Measurements from ENCODE around the gene PHKB. TPM values are rescaled to one million over a fixed set of nuclear protein-coding genes. Genes with fewer than 3 reads are reported as not detected.
A peak's percentile ranks its signal among the peaks of the same experiment; 100 is the strongest.

Gene PHKB
- total RNA-seq, 2 experiments from 2014 or later: 12.6 to 12.8 TPM

DNA sequence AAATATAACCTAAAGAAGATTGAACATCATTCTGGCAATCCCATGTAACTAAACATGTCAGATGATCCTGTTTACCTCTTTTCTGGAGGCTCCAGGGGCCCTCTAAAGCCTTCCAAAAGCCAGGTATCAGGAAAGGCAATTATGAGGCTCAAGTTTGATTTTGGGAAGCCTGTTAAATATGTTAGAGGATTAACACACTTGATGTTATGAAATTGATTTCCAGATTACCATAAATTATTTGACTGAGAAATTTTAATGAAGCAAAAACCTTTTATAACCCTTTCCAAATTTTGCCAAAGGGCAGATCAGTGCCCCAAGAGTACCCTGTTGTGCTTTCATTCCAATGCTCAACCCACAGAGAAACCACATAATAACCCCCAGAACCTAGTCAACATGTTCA, 29.3 kb downstream of the PHKB start:
- DNase-seq (no peak), ATAC-seq (no peak)
- peaks cover 61% of the 10 kb centered on the region for H3K36me3 Mint-ChIP-seq (ENCODE audit: low read depth)
- H3K9me3 Mint-ChIP-seq (ENCODE audit: low read depth): peaks cover 33% of the 10 kb centered on the region
- peaks cover 14% of the 10 kb centered on the region for H3K4me1 Mint-ChIP-seq
- ChIA-PET POLR2A (no interaction called here), CTCF (no interaction called here)
- intact Hi-C loops (cut with DNase I, micrococcal nuclease): no loop called here
- H3K27ac Mint-ChIP-seq: no peak overlapping the region
- no peak overlapping the region for H3K4me3 Mint-ChIP-seq
- no peaks in the 10 kb centered on the region for H3K27me3 Mint-ChIP-seq

DNA sequence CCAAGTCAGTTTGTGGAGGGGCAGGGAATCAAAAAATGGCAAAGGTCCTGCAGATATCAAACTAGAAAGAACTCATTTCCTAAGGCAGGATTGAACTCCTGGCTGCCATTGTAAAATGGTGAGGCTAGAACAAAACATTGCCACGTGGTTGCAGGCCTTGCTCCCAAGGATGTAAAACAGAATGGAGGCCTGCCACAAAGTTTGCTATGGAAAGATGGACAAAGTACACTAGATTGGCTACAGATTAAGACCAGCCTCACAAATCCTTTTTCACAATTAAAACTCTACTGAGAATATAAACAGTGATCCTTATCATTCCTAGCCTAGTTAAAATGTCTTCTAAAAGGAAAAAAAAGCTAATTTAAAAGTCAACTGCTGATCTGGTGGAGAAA, 30.9 kb downstream of the PHKB start:
- DNase-seq (no peak), ATAC-seq (no peak)
- Mint-ChIP-seq H3K9me3 (ENCODE audit: low read depth) (peaks cover 28% of the 10 kb centered on the region), H3K27me3 (no peaks in the 10 kb centered on the region), H3K4me1 (peaks cover 14% of the 10 kb centered on the region), H3K4me3 (no peak overlapping the region), H3K36me3 (ENCODE audit: low read depth) (peaks cover 54% of the 10 kb centered on the region), H3K27ac (no peak overlapping the region)
- POLR2A ChIA-PET: no interaction called here
- intact Hi-C loops (cut with DNase I, micrococcal nuclease): no loop called here
- CTCF ChIA-PET: interaction anchor here (0.7 kb wide), 1 partner anchor 457 kb away, joined by 4 read pairs; no protein-coding TSS in a partner anchor

DNA sequence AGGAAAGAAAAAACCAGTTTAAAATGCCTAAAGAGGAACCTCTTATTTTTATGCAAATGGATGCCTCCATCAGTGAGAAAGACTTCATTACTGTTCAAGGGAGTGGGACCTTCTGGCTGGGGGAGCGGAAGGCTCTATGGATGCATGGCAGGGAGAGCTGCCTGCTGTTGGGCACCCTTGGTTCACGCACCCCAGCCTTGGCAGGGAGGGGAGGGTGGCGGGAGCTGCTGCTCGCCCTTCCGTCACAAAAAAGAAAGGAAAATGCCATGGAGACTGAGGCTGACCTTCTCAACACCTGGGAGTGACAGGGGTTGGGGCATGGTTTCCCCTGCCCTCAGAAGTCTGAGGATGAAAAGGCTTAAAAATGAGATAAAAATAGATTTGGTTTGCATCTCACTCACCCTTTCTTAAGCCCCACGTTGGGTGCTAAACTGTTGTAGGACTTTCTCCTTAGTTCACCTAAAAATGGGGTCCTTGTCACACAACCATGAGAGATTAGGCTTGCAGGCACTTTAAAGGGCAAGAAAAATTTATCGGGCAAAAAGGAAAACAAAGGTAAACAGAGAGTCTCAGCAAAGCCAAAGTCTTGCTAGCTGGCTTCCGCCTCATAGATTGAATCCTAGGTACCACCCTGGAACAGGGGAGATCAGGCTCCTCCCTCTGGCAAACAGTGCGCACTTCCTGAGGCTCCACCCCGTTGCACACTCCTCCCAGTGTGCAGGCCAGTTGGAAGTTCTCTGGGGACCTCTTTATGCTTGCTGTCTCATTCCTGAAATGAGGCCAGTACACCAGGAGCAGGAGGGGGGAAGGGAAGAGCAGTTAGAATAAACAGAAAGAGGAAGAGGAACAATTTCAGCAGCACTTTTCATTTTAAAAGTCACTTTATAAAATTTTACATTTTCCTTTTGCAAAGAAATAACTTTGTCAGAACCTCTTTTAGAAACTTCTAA, 31.6 kb downstream of the PHKB start:
- peak overlapping the region; percentile 47 for H3K27ac Mint-ChIP-seq
- no peak for ATAC-seq

DNA sequence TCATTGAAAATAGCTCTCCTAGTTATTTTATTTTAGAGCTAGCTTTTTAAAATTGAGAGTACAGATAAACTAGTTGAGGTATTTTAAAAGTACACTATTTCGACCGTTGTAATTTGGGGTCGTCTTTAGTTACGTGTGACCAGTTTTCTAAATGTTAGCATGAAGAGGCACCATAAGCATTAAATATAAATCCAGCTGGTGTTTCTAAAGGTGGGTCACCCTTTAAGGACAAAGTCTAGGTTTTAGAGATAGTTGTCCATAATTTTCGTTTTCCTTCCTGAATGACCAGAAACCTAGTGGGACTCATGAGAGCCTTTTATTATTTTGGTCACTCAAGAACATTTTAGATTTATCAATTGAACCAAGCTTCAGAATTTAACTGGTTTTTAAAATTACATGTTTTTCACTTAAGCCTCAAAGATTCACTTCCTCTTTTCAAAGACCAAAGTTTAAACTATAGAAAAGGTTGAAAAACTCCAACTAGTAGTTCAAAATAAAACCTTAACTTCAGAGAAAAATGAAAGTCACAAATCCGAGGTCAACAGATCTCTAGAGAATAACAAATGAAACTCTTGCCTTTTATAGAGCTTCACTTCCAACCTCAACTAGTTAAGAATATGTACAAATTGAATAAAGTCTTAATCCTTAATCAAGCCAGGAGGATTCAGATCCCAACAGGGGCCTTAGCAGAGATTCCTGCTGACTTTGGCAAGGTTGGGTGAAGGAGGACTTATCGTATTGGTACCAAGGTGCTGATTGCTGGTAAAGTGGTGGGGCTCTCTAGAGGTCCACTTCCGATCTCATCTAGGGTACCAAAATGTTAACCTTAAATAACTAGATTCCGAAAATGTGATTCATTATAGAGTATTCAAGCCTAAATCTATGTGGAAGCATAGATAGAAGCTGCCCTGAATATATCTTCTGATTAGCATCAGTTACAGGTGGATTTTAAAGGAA, 32.5 kb downstream of the PHKB start:
- Mint-ChIP-seq H3K4me3 (no peak overlapping the region), H3K27ac (no peak overlapping the region), H3K9me3 (ENCODE audit: low read depth) (peaks cover 18% of the 10 kb centered on the region), H3K27me3 (no peaks in the 10 kb centered on the region), H3K4me1 (peaks cover 14% of the 10 kb centered on the region), H3K36me3 (ENCODE audit: low read depth) (peaks cover 51% of the 10 kb centered on the region)
- no peak for DNase-seq
- POLR2A ChIA-PET: no interaction called here
- ATAC-seq: no peak
- intact Hi-C loops (cut with DNase I, micrococcal nuclease): no loop called here
- CTCF ChIA-PET: interaction anchor here (0.6 to 0.7 kb wide), 3 partner anchors 37 to 787 kb away, joined by 3 to 4 read pairs (median 3); no protein-coding TSS in a partner anchor

More for the DNA sequence above, 31.6 kb downstream of the PHKB start:
- Mint-ChIP-seq H3K4me1 (peaks cover 14% of the 10 kb centered on the region), H3K9me3 (ENCODE audit: low read depth) (peaks cover 24% of the 10 kb centered on the region), H3K36me3 (ENCODE audit: low read depth) (peaks cover 54% of the 10 kb centered on the region), H3K27me3 (no peaks in the 10 kb centered on the region), H3K4me3 (no peak overlapping the region)
- CTCF ChIA-PET: interaction anchor here (0.6 to 0.7 kb wide), 3 partner anchors 36 to 786 kb away, joined by 3 to 4 read pairs (median 4); no protein-coding TSS in a partner anchor
- POLR2A ChIA-PET: no interaction called here
- no peak for DNase-seq
- intact Hi-C loops (cut with DNase I, micrococcal nuclease): no loop called here

DNA sequence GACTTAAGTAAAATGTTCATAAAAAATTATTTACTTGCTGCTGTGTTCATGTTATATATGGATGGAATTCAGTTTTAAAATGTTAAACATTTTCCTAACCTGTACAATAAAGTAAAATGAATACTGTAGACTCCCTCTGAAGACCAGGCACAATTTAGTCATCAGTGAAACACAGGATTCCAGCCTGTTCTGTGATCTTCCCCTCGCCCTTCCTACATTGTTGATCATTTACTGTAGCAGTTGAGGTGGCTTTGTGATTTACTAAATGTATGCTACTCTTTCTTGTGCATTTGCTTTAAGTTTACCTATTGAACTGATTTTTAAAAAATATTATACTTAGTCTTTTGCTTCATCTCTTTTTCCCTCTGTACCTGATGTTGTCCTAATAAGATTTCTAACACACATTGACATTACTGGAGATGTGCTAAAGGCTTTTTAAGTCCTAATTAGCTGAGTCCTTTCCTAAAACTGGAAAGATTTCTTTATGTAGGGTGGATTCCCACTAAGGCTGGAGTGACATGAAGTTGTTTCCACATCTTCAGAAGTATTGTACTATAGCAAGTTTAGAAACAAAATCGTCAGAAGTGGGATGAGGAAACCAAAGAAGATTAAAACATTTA, 38.1 kb downstream of the PHKB start:
- CTCF ChIA-PET: no interaction called here
- DNase-seq (no peak), ATAC-seq (no peak)
- peaks cover 42% of the 10 kb centered on the region for H3K36me3 Mint-ChIP-seq (ENCODE audit: low read depth)
- no peak overlapping the region for H3K27ac Mint-ChIP-seq
- intact Hi-C loops (cut with DNase I, micrococcal nuclease): no loop called here
- peaks cover 2% of the 10 kb centered on the region for H3K4me1 Mint-ChIP-seq
- no peaks in the 10 kb centered on the region for H3K9me3 Mint-ChIP-seq (ENCODE audit: low read depth)
- H3K4me3 Mint-ChIP-seq: no peak overlapping the region
- POLR2A ChIA-PET: no interaction called here
- no peaks in the 10 kb centered on the region for H3K27me3 Mint-ChIP-seq

DNA sequence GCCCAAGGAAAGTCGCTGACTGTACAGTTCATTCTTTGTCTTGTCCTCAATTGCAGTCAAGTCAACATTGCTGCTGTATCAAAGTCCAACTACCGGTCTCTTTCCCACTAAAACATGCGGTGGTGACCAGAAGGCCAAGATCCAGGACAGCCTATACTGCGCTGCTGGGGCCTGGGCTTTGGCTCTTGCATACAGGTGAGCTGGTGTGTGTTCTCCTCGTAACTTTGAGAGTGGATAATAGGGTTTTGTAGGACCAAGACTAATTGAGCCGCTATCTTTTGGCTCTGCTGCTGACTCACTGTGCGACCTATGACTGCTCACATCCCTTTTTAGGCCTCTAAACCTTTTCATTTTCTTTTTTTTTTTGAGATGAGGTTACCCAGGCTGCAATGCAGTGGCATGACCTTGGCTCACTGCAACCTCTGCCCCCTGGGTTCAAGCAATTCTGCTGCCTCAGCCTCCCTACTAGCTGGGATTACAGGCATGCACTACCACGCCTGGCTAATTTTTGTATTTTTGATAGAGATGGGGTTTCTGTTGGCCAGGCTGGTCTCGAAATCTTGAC, 38.7 kb downstream of the PHKB start:
- Mint-ChIP-seq H3K27me3 (no peaks in the 10 kb centered on the region), H3K36me3 (ENCODE audit: low read depth) (peaks cover 46% of the 10 kb centered on the region), H3K27ac (no peak overlapping the region), H3K4me3 (no peak overlapping the region), H3K4me1 (no peaks in the 10 kb centered on the region), H3K9me3 (ENCODE audit: low read depth) (no peaks in the 10 kb centered on the region)
- CTCF ChIA-PET: no interaction called here
- ATAC-seq: no peak
- intact Hi-C loops (cut with DNase I, micrococcal nuclease): no loop called here
- POLR2A ChIA-PET: no interaction called here
- no peak for DNase-seq

DNA sequence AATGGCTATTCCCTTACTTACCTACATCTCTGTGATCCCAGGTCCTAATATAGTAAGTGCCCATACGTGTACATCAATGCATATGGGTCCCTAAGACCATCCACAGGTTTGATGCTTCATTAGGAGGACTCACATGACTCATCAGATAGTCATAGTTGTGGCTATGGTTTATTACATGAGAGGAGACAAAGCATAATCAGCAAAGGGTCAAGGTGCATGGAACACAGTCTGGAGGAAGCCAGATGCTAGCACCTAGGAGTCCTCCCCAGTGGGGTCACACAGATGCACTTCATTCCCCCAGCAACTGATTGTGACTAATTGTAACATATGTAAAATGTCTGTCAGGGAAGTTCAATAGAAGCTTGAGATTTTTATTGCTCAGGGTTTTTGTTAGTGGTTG, 42.8 kb downstream of the PHKB start:
- ChIA-PET CTCF (no interaction called here), POLR2A (no interaction called here)
- ATAC-seq (no peak), DNase-seq (no peak)
- intact Hi-C loops (cut with DNase I, micrococcal nuclease): no loop called here
- Mint-ChIP-seq H3K27me3 (no peaks in the 10 kb centered on the region), H3K4me1 (no peaks in the 10 kb centered on the region), H3K4me3 (no peak overlapping the region), H3K36me3 (ENCODE audit: low read depth) (peaks cover 43% of the 10 kb centered on the region), H3K27ac (no peak overlapping the region), H3K9me3 (ENCODE audit: low read depth) (no peaks in the 10 kb centered on the region)

DNA sequence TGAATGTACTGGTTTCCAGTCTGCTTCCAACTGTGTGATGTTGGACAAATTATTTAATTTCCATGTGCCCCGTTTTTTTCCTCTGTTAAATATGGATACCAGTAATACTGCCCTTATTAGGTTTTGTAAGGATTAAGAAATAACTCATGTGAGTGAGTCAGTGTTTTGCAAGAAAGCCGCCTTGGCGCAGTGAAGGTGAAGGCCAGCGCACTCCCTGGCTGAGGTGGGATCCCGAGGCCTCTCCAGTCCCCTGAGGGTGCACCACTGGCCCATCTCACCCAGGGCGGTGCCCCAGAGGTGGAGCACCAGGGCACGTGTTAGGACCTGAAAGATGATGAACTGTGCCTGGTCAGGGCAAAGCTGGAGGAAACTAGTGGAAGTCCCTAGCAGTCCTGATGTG, 43.5 kb downstream of the PHKB start:
- intact Hi-C loops (cut with DNase I, micrococcal nuclease): no loop called here
- H3K36me3 Mint-ChIP-seq (ENCODE audit: low read depth): peaks cover 36% of the 10 kb centered on the region
- CTCF ChIA-PET: no interaction called here
- no peak overlapping the region for H3K4me3 Mint-ChIP-seq
- H3K27ac Mint-ChIP-seq: no peak overlapping the region
- ATAC-seq (no peak), DNase-seq (no peak)
- POLR2A ChIA-PET: no interaction called here
- no peaks in the 10 kb centered on the region for H3K4me1 Mint-ChIP-seq
- no peaks in the 10 kb centered on the region for H3K27me3 Mint-ChIP-seq
- no peaks in the 10 kb centered on the region for H3K9me3 Mint-ChIP-seq (ENCODE audit: low read depth)

DNA sequence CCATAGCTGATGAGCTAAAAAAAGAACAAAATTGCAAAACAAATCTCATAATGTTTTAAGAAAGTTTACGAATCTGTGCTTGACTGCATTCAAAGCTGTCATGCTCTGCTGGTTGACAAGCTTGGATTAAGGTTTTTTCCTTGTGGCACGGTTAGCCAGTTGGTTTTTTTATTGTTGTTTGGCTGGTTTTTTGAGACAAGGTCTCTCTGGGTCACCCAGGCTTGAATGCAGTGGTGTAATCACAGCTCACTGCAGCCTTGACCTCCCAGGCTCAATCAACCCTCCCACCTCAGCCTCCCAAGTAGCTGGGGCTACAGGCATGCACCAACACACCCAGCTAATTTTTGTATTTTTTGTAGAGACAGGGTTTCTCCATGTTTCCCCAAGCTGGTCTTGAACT, 45.7 kb downstream of the PHKB start:
- Mint-ChIP-seq H3K27me3 (no peaks in the 10 kb centered on the region), H3K4me3 (no peak overlapping the region), H3K27ac (no peak overlapping the region), H3K4me1 (no peaks in the 10 kb centered on the region), H3K36me3 (ENCODE audit: low read depth) (peaks cover 28% of the 10 kb centered on the region), H3K9me3 (ENCODE audit: low read depth) (no peaks in the 10 kb centered on the region)
- DNase-seq (no peak), ATAC-seq (no peak)
- intact Hi-C loops (cut with DNase I, micrococcal nuclease): no loop called here
- CTCF ChIA-PET: interaction anchor here (0.6 kb wide), 1 partner anchor 428 kb away, joined by 4 read pairs; no protein-coding TSS in a partner anchor
- POLR2A ChIA-PET: no interaction called here

DNA sequence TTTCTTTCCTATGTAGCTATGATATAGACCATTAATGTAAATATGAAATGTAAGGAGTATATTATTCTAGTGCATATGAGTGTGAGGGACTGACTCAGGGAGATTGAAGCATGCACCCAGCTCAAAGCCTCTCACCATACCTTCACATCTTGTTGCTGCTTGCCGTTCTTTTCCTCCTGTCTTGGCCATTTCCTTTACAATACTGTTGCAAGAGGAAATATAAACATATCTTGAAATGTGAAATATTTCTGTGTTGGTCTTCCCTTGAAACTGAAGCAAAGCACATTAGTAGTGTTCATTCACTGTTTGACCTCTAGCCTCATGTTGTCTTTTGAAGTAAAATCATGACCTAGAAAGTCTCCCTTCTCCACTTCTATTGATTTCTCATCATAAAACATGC, 46.6 kb downstream of the PHKB start:
- Mint-ChIP-seq H3K27me3 (no peaks in the 10 kb centered on the region), H3K4me1 (no peaks in the 10 kb centered on the region), H3K27ac (no peak overlapping the region), H3K9me3 (ENCODE audit: low read depth) (no peaks in the 10 kb centered on the region), H3K4me3 (no peak overlapping the region), H3K36me3 (ENCODE audit: low read depth) (peaks cover 32% of the 10 kb centered on the region)
- POLR2A ChIA-PET: no interaction called here
- ATAC-seq (no peak), DNase-seq (no peak)
- intact Hi-C loops (cut with DNase I, micrococcal nuclease): no loop called here
- CTCF ChIA-PET: no interaction called here

DNA sequence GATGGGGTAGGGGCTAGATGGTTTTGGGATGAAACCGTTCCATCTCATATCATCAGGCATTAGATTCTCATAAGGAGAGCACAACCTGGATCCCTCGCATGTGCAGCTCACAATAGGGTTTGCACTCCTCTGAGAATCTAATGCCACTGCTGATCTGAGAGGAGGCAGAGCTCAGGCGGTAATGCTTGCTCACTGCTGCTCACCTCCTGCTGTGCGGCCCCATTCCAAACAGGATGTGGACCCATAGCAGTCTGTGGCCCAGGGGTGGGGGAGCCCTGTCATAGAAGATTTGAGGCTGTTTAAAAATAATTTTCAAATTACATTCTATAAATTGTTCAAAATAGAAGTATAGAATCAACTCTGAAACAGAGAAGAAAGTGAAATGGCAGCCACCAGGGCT, 50.8 kb downstream of the PHKB start:
- H3K4me3 Mint-ChIP-seq: no peak overlapping the region
- no peak for ATAC-seq
- ChIA-PET CTCF (no interaction called here), POLR2A (no interaction called here)
- H3K27me3 Mint-ChIP-seq: no peaks in the 10 kb centered on the region
- H3K4me1 Mint-ChIP-seq: no peaks in the 10 kb centered on the region
- no peak for DNase-seq
- peaks cover 19% of the 10 kb centered on the region for H3K36me3 Mint-ChIP-seq (ENCODE audit: low read depth)
- no peaks in the 10 kb centered on the region for H3K9me3 Mint-ChIP-seq (ENCODE audit: low read depth)
- no peak overlapping the region for H3K27ac Mint-ChIP-seq
- intact Hi-C loops (cut with DNase I, micrococcal nuclease): no loop called here

Data from activated CD4-positive, alpha-beta T cell treated with anti-CD3 and anti-CD28 coated beads for 36 hours (primary cell).